Measurements from ENCODE around the gene CABCOCO1. TPM values are rescaled to one million over a fixed set of nuclear protein-coding genes. Genes with fewer than 3 reads are reported as not detected.
"Not testable (repeated sequence)": the region's sequence is repeated elsewhere in the genome, so short reads cannot be mapped to it uniquely, and the experiment has no call there.

Gene CABCOCO1
- total RNA-seq, 4 donors from 2014 or later: not detected

- Histone ChIP-seq H3K4me1 (no peaks in the 10 kb centered on the region), H3K36me3 (no peaks in the 10 kb centered on the region), H3K4me3 (no peak overlapping the region), H3K9me3 (no peaks in the 10 kb centered on the region), H3K27ac (no peak overlapping the region), H3K27me3 (no peaks in the 10 kb centered on the region)
- 59% methylated on average over 2 of the region's 2 CpGs for WGBS
- DNase-seq (ENCODE audit: low spot score in 2 of 2): no peak
- TF ChIP-seq POLR2A (IDR thresholded peaks at IDR 0.05): no peak
- no peak for TF ChIP-seq POLR2AphosphoS5 (IDR thresholded peaks at IDR 0.05)
- no peak for TF ChIP-seq EP300 (IDR thresholded peaks at IDR 0.05)
- TF ChIP-seq CTCF (IDR thresholded peaks at IDR 0.05): no peak
Measured at GRCh38 chr10:61701055-61701705, 38.5 kb downstream of the CABCOCO1 start.

GRCh38 chr10:61701706-61702105 is 39.0 kb downstream of the CABCOCO1 start:
- Histone ChIP-seq H3K27me3 (no peaks in the 10 kb centered on the region), H3K4me3 (no peak overlapping the region), H3K4me1 (no peaks in the 10 kb centered on the region), H3K27ac (no peak overlapping the region), H3K36me3 (no peaks in the 10 kb centered on the region), H3K9me3 (no peaks in the 10 kb centered on the region)
- 60% methylated on average over 2 of the region's 2 CpGs for WGBS
- no peak for DNase-seq (ENCODE audit: low spot score in 2 of 2)
- no peak for TF ChIP-seq EP300 (IDR thresholded peaks at IDR 0.05)
- no peak for TF ChIP-seq POLR2A (IDR thresholded peaks at IDR 0.05)
- no peak for TF ChIP-seq POLR2AphosphoS5 (IDR thresholded peaks at IDR 0.05)
- TF ChIP-seq CTCF (IDR thresholded peaks at IDR 0.05): no peak

GRCh38 chr10:61702584-61702983 is 39.9 kb downstream of the CABCOCO1 start:
- no peaks in the 10 kb centered on the region for H3K36me3 ChIP-seq
- WGBS: 92% methylated on average over 2 of the region's 2 CpGs
- no peak for DNase-seq (ENCODE audit: low spot score in 2 of 2)
- H3K27me3 ChIP-seq: no peaks in the 10 kb centered on the region
- H3K27ac ChIP-seq: no peak overlapping the region
- TF ChIP-seq EP300 (IDR thresholded peaks at IDR 0.05): no peak
- TF ChIP-seq POLR2AphosphoS5 (IDR thresholded peaks at IDR 0.05): no peak
- no peak for TF ChIP-seq CTCF (IDR thresholded peaks at IDR 0.05)
- TF ChIP-seq POLR2A (IDR thresholded peaks at IDR 0.05): no peak
- H3K9me3 ChIP-seq: no peaks in the 10 kb centered on the region
- H3K4me1 ChIP-seq: no peaks in the 10 kb centered on the region
- H3K4me3 ChIP-seq: no peak overlapping the region

- TF ChIP-seq EP300 (IDR thresholded peaks at IDR 0.05): no peak
- TF ChIP-seq CTCF (IDR thresholded peaks at IDR 0.05): no peak
- TF ChIP-seq POLR2AphosphoS5 (IDR thresholded peaks at IDR 0.05): no peak
- no peak for TF ChIP-seq POLR2A (IDR thresholded peaks at IDR 0.05)
- H3K27me3 ChIP-seq: no peaks in the 10 kb centered on the region
- no peak overlapping the region for H3K4me3 ChIP-seq
- no peak overlapping the region for H3K27ac ChIP-seq
- DNase-seq (ENCODE audit: low spot score in 2 of 2): no peak
- H3K4me1 ChIP-seq: no peaks in the 10 kb centered on the region
- WGBS: 77% methylated on average over 1 of the region's 1 CpG
- H3K36me3 ChIP-seq: no peaks in the 10 kb centered on the region
- no peaks in the 10 kb centered on the region for H3K9me3 ChIP-seq
Measured at GRCh38 chr10:61705022-61705613, 42.4 kb downstream of the CABCOCO1 start.

- H3K27me3 ChIP-seq: no peaks in the 10 kb centered on the region
- H3K36me3 ChIP-seq: no peaks in the 10 kb centered on the region
- no peak for TF ChIP-seq EP300 (IDR thresholded peaks at IDR 0.05)
- no peak for TF ChIP-seq POLR2AphosphoS5 (IDR thresholded peaks at IDR 0.05)
- TF ChIP-seq CTCF (IDR thresholded peaks at IDR 0.05): no peak
- TF ChIP-seq POLR2A (IDR thresholded peaks at IDR 0.05): no peak
- H3K27ac ChIP-seq: no peak overlapping the region
- no peak for DNase-seq (ENCODE audit: low spot score in 2 of 2)
- 61% methylated on average over 2 of the region's 2 CpGs for WGBS
- H3K9me3 ChIP-seq: no peaks in the 10 kb centered on the region
- no peak overlapping the region for H3K4me3 ChIP-seq
- H3K4me1 ChIP-seq: no peaks in the 10 kb centered on the region
Measured at GRCh38 chr10:61708846-61709245, 46.1 kb downstream of the CABCOCO1 start.

GRCh38 chr10:61712105-61712504 is 49.4 kb downstream of the CABCOCO1 start:
- DNase-seq (ENCODE audit: low spot score in 2 of 2); H3K27ac ChIP-seq; H3K36me3 ChIP-seq; H3K9me3 ChIP-seq; H3K4me3 ChIP-seq; H3K27me3 ChIP-seq; H3K4me1 ChIP-seq: not testable (repeated sequence)
- 53% methylated on average over 2 of the region's 2 CpGs for WGBS

GRCh38 chr10:61719475-61719874 is 56.7 kb downstream of the CABCOCO1 start:
- not testable (repeated sequence) for H3K27ac ChIP-seq; H3K36me3 ChIP-seq; H3K27me3 ChIP-seq; H3K4me1 ChIP-seq; H3K9me3 ChIP-seq; DNase-seq (ENCODE audit: low spot score in 2 of 2); H3K4me3 ChIP-seq
- 93% methylated on average over 6 of the region's 6 CpGs for WGBS
